OCI-LY1 (cell line): ENCODE data around the gene PIK3IP1.

ENCODE experiments used
- H2AFZ ChIP-seq: fragments of 200-600 bp; sonication (generic), shearing (Covaris generic); 2 replicates; pipeline ENCODE4 v1.6.0; 2014; ENCODE audit warnings: antibody characterized with exemption, mild to moderate bottlenecking, low read length
- H3F3A ChIP-seq: fragments of 200-600 bp; sonication (generic), shearing (Covaris generic); 2 replicates; pipeline ENCODE4 v1.6.0; 2014; ENCODE audit warnings: mild to moderate bottlenecking, antibody characterized with exemption, low read length, moderate library complexity; ENCODE audit not compliant: insufficient read depth
- H3K27ac ChIP-seq: fragments of 200-600 bp; sonication (generic); 2 replicates; pipeline ENCODE4 v1.5.1; 2014; ENCODE audit warnings: low read length, mixed run types, mild to moderate bottlenecking, low read depth; ENCODE audit not compliant: poor library complexity, severe bottlenecking
- H3K27me3 ChIP-seq: fragments of 200-600 bp; sonication (generic); 2 replicates; pipeline ENCODE4 v1.6.0; 2014; ENCODE audit warnings: antibody characterized with exemption, mild to moderate bottlenecking, low read length, moderate library complexity; ENCODE audit not compliant: insufficient read depth
- H3K36me3 ChIP-seq: fragments of 200-600 bp; sonication (generic); 2 replicates; pipeline ENCODE4 v1.6.1; 2014; ENCODE audit warnings: mild to moderate bottlenecking, antibody characterized with exemption, low read length, moderate library complexity, mixed read lengths; ENCODE audit not compliant: insufficient read depth
- H3K4me1 ChIP-seq: fragments of 200-600 bp; sonication (generic); 2 replicates; pipeline ENCODE4 v1.5.1; 2014; ENCODE audit warnings: mild to moderate bottlenecking, low read length, moderate library complexity; ENCODE audit not compliant: insufficient read depth, severe bottlenecking
- H3K4me2 ChIP-seq: fragments of 200-600 bp; sonication (generic), shearing (Covaris generic); 2 replicates; pipeline ENCODE4 v1.6.1; 2014; ENCODE audit warnings: low read length
- H3K4me3 ChIP-seq: fragments of 200-600 bp; sonication (generic); 2 replicates; pipeline ENCODE4 v1.5.1; 2014; ENCODE audit warnings: low read length, low read depth, mild to moderate bottlenecking, mixed read lengths; ENCODE audit not compliant: poor library complexity, severe bottlenecking
- H3K79me2 ChIP-seq: fragments of 200-600 bp; shearing (Covaris generic); 2 replicates; pipeline ENCODE4 v1.6.1; 2016; ENCODE audit warnings: mixed run types, low read length, mixed read lengths; ENCODE audit not compliant: insufficient read depth
- H3K9ac ChIP-seq: fragments of 200-600 bp; sonication (generic), shearing (Covaris generic); 2 replicates; pipeline ENCODE4 v1.6.1; 2014; ENCODE audit warnings: mild to moderate bottlenecking, low read length, mixed read lengths
- H3K9me2 ChIP-seq: fragments of 200-600 bp; sonication (generic), shearing (Covaris generic); 2 replicates; pipeline ENCODE4 v1.6.1; 2014; ENCODE audit warnings: low read depth, mild to moderate bottlenecking, low read length, mixed read lengths
- H3K9me3 ChIP-seq: fragments of 200-600 bp; shearing (Covaris generic); 2 replicates; pipeline ENCODE4 v1.6.1; 2014; ENCODE audit warnings: low read length, mixed read lengths
- H4K20me1 ChIP-seq: fragments of 200-600 bp; sonication (generic), shearing (Covaris generic); 2 replicates; pipeline ENCODE4 v1.6.0; 2016; ENCODE audit warnings: mild to moderate bottlenecking, low read length; ENCODE audit not compliant: insufficient read depth
- EZH2 ChIP-seq: fragments of 200-600 bp; sonication (generic), shearing (Covaris generic); IDR thresholded peaks from 2 replicates; pipeline ENCODE4 v1.8.0; 2017; ENCODE audit warnings: borderline replicate concordance, mixed run types, mild to moderate bottlenecking, antibody characterized with exemption, low read length, moderate library complexity, mixed read lengths
- TF ChIP-seq, protein P1 (sequence below): fragments of 200-600 bp; sonication (generic), shearing (Covaris generic); IDR thresholded peaks from 2 replicates; pipeline ENCODE4 v1.5.1; 2017; ENCODE audit warnings: mild to moderate bottlenecking, antibody characterized with exemption, low read length, moderate library complexity, mixed read lengths

Gene PIK3IP1

GRCh38 chr22:31284281-31285155, 7.8 kb downstream of the PIK3IP1 start:
- no peaks in the 10 kb centered on the region for H3K9me2 ChIP-seq
- TF ChIP-seq, protein P1, sequence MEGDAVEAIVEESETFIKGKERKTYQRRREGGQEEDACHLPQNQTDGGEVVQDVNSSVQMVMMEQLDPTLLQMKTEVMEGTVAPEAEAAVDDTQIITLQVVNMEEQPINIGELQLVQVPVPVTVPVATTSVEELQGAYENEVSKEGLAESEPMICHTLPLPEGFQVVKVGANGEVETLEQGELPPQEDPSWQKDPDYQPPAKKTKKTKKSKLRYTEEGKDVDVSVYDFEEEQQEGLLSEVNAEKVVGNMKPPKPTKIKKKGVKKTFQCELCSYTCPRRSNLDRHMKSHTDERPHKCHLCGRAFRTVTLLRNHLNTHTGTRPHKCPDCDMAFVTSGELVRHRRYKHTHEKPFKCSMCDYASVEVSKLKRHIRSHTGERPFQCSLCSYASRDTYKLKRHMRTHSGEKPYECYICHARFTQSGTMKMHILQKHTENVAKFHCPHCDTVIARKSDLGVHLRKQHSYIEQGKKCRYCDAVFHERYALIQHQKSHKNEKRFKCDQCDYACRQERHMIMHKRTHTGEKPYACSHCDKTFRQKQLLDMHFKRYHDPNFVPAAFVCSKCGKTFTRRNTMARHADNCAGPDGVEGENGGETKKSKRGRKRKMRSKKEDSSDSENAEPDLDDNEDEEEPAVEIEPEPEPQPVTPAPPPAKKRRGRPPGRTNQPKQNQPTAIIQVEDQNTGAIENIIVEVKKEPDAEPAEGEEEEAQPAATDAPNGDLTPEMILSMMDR = no peak
- TF ChIP-seq EZH2 = no peak
- H3K9me3 ChIP-seq = no peaks in the 10 kb centered on the region
- H3K4me1 ChIP-seq = peaks cover 43% of the 10 kb centered on the region
- H3K79me2 ChIP-seq = no peaks in the 10 kb centered on the region
- H3K9ac ChIP-seq = no peak overlapping the region
- peaks cover 89% of the 10 kb centered on the region for H3K36me3 ChIP-seq
- no peaks in the 10 kb centered on the region for H3K27me3 ChIP-seq
- no peak overlapping the region for H3K4me2 ChIP-seq
- H3K27ac ChIP-seq = peak overlapping the region; percentile 28
- H3K4me3 ChIP-seq = no peak overlapping the region
- H2AFZ ChIP-seq = no peak overlapping the region
- no peaks in the 10 kb centered on the region for H4K20me1 ChIP-seq
- H3F3A ChIP-seq = peaks cover 6% of the 10 kb centered on the region; the same call in 1 of the 2 replicates

DNA sequence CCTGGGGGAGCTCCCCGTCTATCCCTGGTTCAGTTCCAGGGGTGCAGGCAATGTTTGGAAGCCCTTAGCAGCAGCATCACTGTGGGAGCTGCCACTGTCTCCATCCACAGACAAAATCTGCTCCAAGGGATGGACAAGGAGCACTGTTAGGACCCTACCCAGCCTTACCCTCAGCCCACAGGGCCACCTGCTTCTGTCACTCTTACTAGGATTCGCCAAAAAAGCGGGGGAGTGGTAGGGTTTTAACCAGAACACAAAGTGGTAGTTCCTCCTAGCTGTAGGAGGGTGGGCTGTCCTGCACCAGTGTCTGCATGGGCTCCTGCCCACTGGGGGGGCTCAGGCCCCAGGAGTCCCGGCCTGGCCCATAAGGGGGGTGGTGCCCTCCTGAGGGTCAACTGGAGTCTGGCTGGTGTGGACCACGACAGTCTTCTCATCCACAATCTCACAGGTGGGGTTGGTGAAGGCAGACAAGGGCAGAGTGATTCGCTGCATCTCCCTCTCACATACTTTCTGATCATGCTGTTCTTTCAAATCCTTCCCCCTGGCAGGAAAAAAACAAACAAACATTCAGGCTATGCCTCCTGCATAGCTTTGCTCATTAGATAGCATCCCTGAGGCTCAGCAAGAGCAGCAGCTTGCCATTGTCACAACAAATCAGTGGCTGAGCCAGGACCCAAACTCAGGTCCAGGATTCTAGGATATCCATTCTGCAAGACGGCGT, 9.4 kb downstream of the PIK3IP1 start:
- H3K9me2 ChIP-seq = no peaks in the 10 kb centered on the region
- peaks cover 93% of the 10 kb centered on the region for H3K36me3 ChIP-seq
- no peaks in the 10 kb centered on the region for H3K79me2 ChIP-seq
- H2AFZ ChIP-seq = no peak overlapping the region
- no peaks in the 10 kb centered on the region for H3F3A ChIP-seq
- no peak overlapping the region for H3K4me2 ChIP-seq
- H3K9ac ChIP-seq = no peak overlapping the region
- H3K27ac ChIP-seq = no peak overlapping the region
- no peak overlapping the region for H3K4me3 ChIP-seq
- no peaks in the 10 kb centered on the region for H4K20me1 ChIP-seq
- TF ChIP-seq, protein P1 = no peak
- no peaks in the 10 kb centered on the region for H3K27me3 ChIP-seq
- H3K9me3 ChIP-seq = no peaks in the 10 kb centered on the region
- H3K4me1 ChIP-seq = peaks cover 26% of the 10 kb centered on the region

GRCh38 chr22:31281733-31282132, 10.6 kb downstream of the PIK3IP1 start:
- peaks cover 91% of the 10 kb centered on the region for H3K36me3 ChIP-seq
- H3K27ac ChIP-seq = no peak overlapping the region

More at GRCh38 chr22:31281733-31282132, 10.6 kb downstream of the PIK3IP1 start:
- no peaks in the 10 kb centered on the region for H4K20me1 ChIP-seq
- H3K9me3 ChIP-seq = no peaks in the 10 kb centered on the region
- no peak overlapping the region for H3K9ac ChIP-seq
- H3K9me2 ChIP-seq = no peaks in the 10 kb centered on the region
- H3K4me3 ChIP-seq = no peak overlapping the region
- TF ChIP-seq, protein P1 = no peak
- no peak for TF ChIP-seq EZH2
- no peak overlapping the region for H2AFZ ChIP-seq
- H3K27me3 ChIP-seq = no peaks in the 10 kb centered on the region
- H3F3A ChIP-seq = no peaks in the 10 kb centered on the region
- H3K4me2 ChIP-seq = no peak overlapping the region
- no peaks in the 10 kb centered on the region for H3K79me2 ChIP-seq
- H3K4me1 ChIP-seq = peaks cover 15% of the 10 kb centered on the region
